ENCODE results near the gene HDDC2. TPM values are rescaled to one million over a fixed set of nuclear protein-coding genes. Genes with fewer than 3 reads are reported as not detected.

Gene HDDC2
- polyA plus RNA-seq (2013, experiment 1 of 2), result 47.5 TPM
- 50.7 TPM for polyA plus RNA-seq (2013, experiment 2 of 2)

GRCh38 chr6:125301435-125302391, at the start of gene HDDC2:
HDDC2 (minus strand) TSS chr6:125301967; CDS start chr6:125301932, 35 bp downstream.
- Histone ChIP-seq H3K9ac (ENCODE audit: low read length) (peak within 1 kb of the TSS; percentile 92), H4K8ac (ENCODE audit: low read length) (peak within 1 kb of the TSS; percentile 99), H2AFZ (ENCODE audit: low read depth, low read length) (peak within 1 kb of the TSS; percentile 96), H3K36me3 (ENCODE audit: control insufficient read depth in 1 of 2, insufficient read depth in 2 of 2, low read depth in 1 of 2, low read length in 2 of 2) (peaks cover 4 to 34% of the 10 kb centered on the region in 2 experiments), H3K23ac (ENCODE audit: low read length in 2 of 2) (peak within 1 kb of the TSS in 1 of 2 experiments; percentile 99), H3K9me3 (ENCODE audit: control insufficient read depth, low read length) (peaks cover 7% of the 10 kb centered on the region), H2BK120ac (ENCODE audit: low read depth, low read length) (peak within 1 kb of the TSS; percentile 80), H2AK5ac (ENCODE audit: low read length, severe bottlenecking) (peak within 1 kb of the TSS; percentile 87), H3K18ac (ENCODE audit: low read depth in 1 of 2, low read length in 2 of 2) (peak within 1 kb of the TSS; percentile 89 to 97), H2BK15ac (ENCODE audit: low read depth, poor library complexity, severe bottlenecking) (peak within 1 kb of the TSS; percentile 92), H3K4me3 (ENCODE audit: insufficient read depth in 1 of 2, low read depth in 1 of 2, low read length in 2 of 2) (peak within 1 kb of the TSS; percentile 83 to 88), H3K79me1 (replicated peaks; ENCODE audit: low read length, poor library complexity, severe bottlenecking) (peaks cover 16% of the 10 kb centered on the region), H3K4ac (ENCODE audit: low read depth in 1 of 2, low read length in 2 of 2) (peak within 1 kb of the TSS; percentile 96 to 98), H2BK5ac (ENCODE audit: low read depth, low read length, poor library complexity, severe bottlenecking) (peak within 1 kb of the TSS; percentile 91), H4K91ac (ENCODE audit: low read length) (peak within 1 kb of the TSS; percentile 99), H3K27me3 (ENCODE audit: control insufficient read depth in 1 of 2, insufficient read depth in 1 of 2, low read length in 2 of 2) (peaks cover 0 to 7% of the 10 kb centered on the region in 2 experiments), H3K27ac (ENCODE audit: low read length, poor library complexity, severe bottlenecking) (peak within 1 kb of the TSS; percentile 83), H3K14ac (ENCODE audit: low read length in 2 of 2) (peak within 1 kb of the TSS in 1 of 2 experiments; percentile 98), H3K4me2 (ENCODE audit: low read length, poor library complexity, severe bottlenecking) (peak within 1 kb of the TSS; percentile 70), H2BK12ac (ENCODE audit: low read length in 2 of 2) (peak within 1 kb of the TSS; percentile 55 to 86), H3K4me1 (ENCODE audit: control insufficient read depth, insufficient read depth, low read depth, low read length) (peaks cover 2% of the 10 kb centered on the region)
- peak; percentile 83 for DNase-seq
- WGBS, result 6% methylated on average over 57 of the region's 67 CpGs

- Histone ChIP-seq H3K23ac (ENCODE audit: low read length in 2 of 2) (no peak overlapping the region), H3K4me3 (ENCODE audit: insufficient read depth in 1 of 2, low read depth in 1 of 2, low read length in 2 of 2) (no peak overlapping the region), H4K91ac (ENCODE audit: low read length) (no peak overlapping the region), H3K9me3 (ENCODE audit: control insufficient read depth, low read length) (no peaks in the 10 kb centered on the region), H2BK5ac (ENCODE audit: low read depth, low read length, poor library complexity, severe bottlenecking) (no peak overlapping the region), H3K18ac (ENCODE audit: low read depth in 1 of 2, low read length in 2 of 2) (no peak overlapping the region), H3K4ac (ENCODE audit: low read depth in 1 of 2, low read length in 2 of 2) (no peak overlapping the region), H2AFZ (ENCODE audit: low read depth, low read length) (no peak overlapping the region), H3K27me3 (ENCODE audit: control insufficient read depth in 1 of 2, insufficient read depth in 1 of 2, low read length in 2 of 2) (no peaks in the 10 kb centered on the region), H3K4me1 (ENCODE audit: control insufficient read depth, insufficient read depth, low read depth, low read length) (peaks cover 3% of the 10 kb centered on the region), H2BK12ac (ENCODE audit: low read length in 2 of 2) (no peak overlapping the region), H3K36me3 (ENCODE audit: control insufficient read depth in 1 of 2, insufficient read depth in 2 of 2, low read depth in 1 of 2, low read length in 2 of 2) (no peaks in the 10 kb centered on the region), H2BK15ac (ENCODE audit: low read depth, poor library complexity, severe bottlenecking) (no peak overlapping the region), H3K14ac (ENCODE audit: low read length in 2 of 2) (no peak overlapping the region), H2AK5ac (ENCODE audit: low read length, severe bottlenecking) (no peak overlapping the region), H2BK120ac (ENCODE audit: low read depth, low read length) (no peak overlapping the region), H3K79me1 (replicated peaks; ENCODE audit: low read length, poor library complexity, severe bottlenecking) (no peaks in the 10 kb centered on the region), H3K9ac (ENCODE audit: low read length) (no peak overlapping the region), H3K27ac (ENCODE audit: low read length, poor library complexity, severe bottlenecking) (no peak overlapping the region), H4K8ac (ENCODE audit: low read length) (no peak overlapping the region), H3K4me2 (ENCODE audit: low read length, poor library complexity, severe bottlenecking) (no peak overlapping the region)
- no peak for DNase-seq
- 92% methylated on average over 4 of the region's 11 CpGs for WGBS
Measured at GRCh38 chr6:125346926-125347563, 45.3 kb upstream of the HDDC2 start.

- no peak overlapping the region for H4K8ac ChIP-seq (ENCODE audit: low read length)
- H3K4me2 ChIP-seq (ENCODE audit: low read length, poor library complexity, severe bottlenecking), result no peak overlapping the region
- H2AK5ac ChIP-seq (ENCODE audit: low read length, severe bottlenecking), result no peak overlapping the region
- no peaks in the 10 kb centered on the region for H3K79me1 ChIP-seq (replicated peaks; ENCODE audit: low read length, poor library complexity, severe bottlenecking)
- no peak overlapping the region for H3K23ac ChIP-seq (ENCODE audit: low read length in 2 of 2)
- peaks cover 3% of the 10 kb centered on the region for H3K4me1 ChIP-seq (ENCODE audit: control insufficient read depth, insufficient read depth, low read depth, low read length)
- H3K14ac ChIP-seq (ENCODE audit: low read length in 2 of 2), result no peak overlapping the region
- no peaks in the 10 kb centered on the region for H3K27me3 ChIP-seq (ENCODE audit: control insufficient read depth in 1 of 2, insufficient read depth in 1 of 2, low read length in 2 of 2)
- no peak overlapping the region for H2BK12ac ChIP-seq (ENCODE audit: low read length in 2 of 2)
- H2BK15ac ChIP-seq (ENCODE audit: low read depth, poor library complexity, severe bottlenecking), result no peak overlapping the region
- no peak overlapping the region for H2BK5ac ChIP-seq (ENCODE audit: low read depth, low read length, poor library complexity, severe bottlenecking)
- H3K18ac ChIP-seq (ENCODE audit: low read depth in 1 of 2, low read length in 2 of 2), result peak overlapping the region in 1 of 2 experiments; percentile 37
- H2AFZ ChIP-seq (ENCODE audit: low read depth, low read length), result peak overlapping the region; percentile 29
- H3K36me3 ChIP-seq (ENCODE audit: control insufficient read depth in 1 of 2, insufficient read depth in 2 of 2, low read depth in 1 of 2, low read length in 2 of 2), result no peaks in the 10 kb centered on the region
- 77% methylated on average over 9 of the region's 11 CpGs for WGBS
- H3K27ac ChIP-seq (ENCODE audit: low read length, poor library complexity, severe bottlenecking), result no peak overlapping the region
- DNase-seq, result no peak
- no peak overlapping the region for H2BK120ac ChIP-seq (ENCODE audit: low read depth, low read length)
- H3K9me3 ChIP-seq (ENCODE audit: control insufficient read depth, low read length), result no peaks in the 10 kb centered on the region
- no peak overlapping the region for H3K9ac ChIP-seq (ENCODE audit: low read length)
- H3K4ac ChIP-seq (ENCODE audit: low read depth in 1 of 2, low read length in 2 of 2), result no peak overlapping the region
- no peak overlapping the region for H3K4me3 ChIP-seq (ENCODE audit: insufficient read depth in 1 of 2, low read depth in 1 of 2, low read length in 2 of 2)
- no peak overlapping the region for H4K91ac ChIP-seq (ENCODE audit: low read length)
Measured at GRCh38 chr6:125346201-125346925, 44.6 kb upstream of the HDDC2 start.

Data from mesenchymal stem cell (in vitro differentiated cells and primary cell).